ENCODE measurements around the gene HDAC10.
"Not testable (repeated sequence)": the region's sequence is repeated elsewhere in the genome, so short reads cannot be mapped to it uniquely, and the experiment has no call there.

Gene HDAC10

DNA sequence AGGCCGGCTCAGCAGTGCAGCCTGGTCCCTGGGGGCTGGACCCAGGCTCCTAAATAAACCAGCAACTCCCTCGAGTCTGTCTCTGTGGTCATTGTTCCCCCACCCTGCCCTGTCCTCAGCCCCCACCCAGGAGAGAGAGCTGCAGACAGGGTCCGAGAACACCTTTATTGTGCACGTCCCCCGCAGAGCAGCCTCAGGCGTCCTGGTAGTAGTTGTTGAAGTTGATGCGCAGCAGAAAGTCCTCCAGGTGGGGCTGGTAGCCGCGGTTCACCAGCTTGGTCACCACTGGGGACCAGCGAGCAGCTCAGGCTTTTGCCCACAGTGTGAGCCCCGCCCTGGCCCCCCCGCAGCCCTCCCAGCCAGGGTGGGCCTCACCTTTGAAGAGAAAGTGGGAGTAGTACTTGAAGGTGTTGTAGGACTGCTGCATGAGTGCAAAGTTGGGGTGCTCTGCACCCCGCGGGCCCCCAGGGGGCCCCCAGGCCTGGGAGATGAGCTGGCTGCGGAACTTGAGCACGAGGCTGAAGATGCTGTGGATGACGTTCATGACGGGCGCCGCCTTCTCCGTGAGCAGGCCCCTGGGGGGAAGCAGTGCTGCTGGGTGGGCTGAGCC, 33.4 kb downstream of the HDAC10 start:
- no peak for DNase-seq (ENCODE audit: low read depth)

DNA sequence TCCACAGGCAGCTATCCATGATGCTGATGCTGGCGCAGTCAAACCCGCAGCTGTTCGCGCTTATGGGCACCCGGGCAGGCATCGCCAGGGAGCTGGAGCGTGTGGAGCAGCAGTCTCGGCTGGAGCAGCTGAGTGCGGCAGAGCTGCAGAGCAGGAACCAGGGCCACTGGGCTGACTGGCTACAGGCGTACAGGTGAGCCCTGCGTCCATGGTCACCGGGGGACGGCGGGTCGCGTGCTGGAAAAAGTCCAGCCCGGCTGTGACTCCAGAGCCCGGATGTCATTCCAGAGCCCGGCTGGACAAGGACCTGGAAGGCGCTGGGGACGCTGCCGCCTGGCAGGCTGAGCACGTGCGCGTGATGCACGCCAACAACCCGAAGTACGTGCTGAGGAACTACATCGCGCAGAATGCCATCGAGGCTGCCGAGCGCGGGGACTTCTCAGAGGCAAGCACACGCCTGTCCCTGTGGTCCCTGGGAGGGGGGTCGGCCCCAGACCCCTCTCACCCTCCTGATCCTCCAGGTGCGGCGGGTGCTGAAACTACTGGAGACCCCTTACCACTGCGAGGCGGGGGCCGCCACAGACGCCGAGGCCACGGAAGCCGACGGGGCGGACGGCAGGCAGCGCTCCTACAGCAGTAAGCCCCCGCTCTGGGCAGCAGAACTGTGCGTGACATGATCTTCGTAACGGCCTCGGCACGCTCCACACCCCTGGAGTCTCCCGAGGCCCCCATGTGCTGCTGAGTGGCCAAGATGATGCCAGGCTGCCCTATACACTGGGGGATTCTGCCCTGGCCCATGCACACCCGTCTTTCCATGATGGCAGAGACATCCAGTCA, 34.2 kb downstream of the HDAC10 start:
- no peak for DNase-seq (ENCODE audit: low read depth)

DNA sequence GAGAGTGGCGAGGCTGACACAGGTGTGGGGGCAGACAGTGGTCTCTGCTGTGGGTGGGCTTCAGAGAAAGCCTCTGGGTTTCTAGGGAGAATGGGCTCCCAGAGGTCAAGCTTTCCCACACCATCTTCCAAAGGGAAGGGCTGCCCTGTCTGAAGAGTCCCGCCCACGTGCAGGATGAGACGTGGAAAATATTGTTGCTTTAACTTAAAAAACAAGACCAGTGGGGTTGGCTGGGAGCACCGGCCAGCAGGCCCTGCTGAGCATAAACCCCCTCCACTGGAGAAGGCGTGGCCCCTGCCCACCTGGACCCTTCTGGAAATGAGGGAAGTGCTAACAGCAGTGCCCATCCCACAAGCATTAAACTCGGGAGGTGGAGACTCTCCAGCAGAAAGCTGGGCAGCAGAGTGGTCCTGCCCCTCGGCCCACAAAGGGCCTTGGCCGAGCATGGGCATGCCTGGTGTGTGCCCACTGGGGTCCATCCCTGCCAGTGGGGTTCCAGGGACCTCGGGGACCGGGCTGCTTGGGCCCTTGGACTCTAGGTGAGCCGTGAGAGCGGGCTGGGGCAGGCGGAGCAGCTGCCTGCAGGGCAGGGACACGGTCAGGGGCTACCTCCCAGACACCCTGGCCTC, 34.9 kb downstream of the HDAC10 start:
- no peak for DNase-seq (ENCODE audit: low read depth)

GRCh38 chr22:50215297-50216054, 35.6 kb downstream of the HDAC10 start:
- DNase-seq (ENCODE audit: low read depth): no peak

DNA sequence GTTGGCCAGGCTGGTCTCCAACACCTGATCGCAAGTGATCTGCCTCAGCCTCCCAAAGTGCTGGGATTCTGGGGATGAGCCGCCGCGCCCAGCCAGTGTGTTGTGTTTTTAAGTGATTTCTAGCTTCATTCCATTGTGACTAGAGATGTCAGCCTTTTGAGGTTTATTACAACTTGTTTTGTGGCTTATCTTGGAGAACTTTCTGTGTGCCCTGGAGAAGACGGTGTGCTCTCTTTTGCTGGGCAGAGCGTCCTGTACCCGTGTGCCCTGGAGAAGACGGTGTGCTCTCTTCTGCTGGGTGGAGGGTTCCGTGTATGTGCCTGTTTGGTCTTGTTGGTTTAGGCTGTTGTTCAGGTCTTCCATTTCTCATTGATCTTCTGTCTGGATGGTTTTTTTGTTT, 37.8 kb downstream of the HDAC10 start:
- DNase-seq (ENCODE audit: low read depth): no peak

GRCh38 chr22:50211147-50211546, 39.9 kb downstream of the HDAC10 start:
- no peak for DNase-seq (ENCODE audit: low read depth)

DNA sequence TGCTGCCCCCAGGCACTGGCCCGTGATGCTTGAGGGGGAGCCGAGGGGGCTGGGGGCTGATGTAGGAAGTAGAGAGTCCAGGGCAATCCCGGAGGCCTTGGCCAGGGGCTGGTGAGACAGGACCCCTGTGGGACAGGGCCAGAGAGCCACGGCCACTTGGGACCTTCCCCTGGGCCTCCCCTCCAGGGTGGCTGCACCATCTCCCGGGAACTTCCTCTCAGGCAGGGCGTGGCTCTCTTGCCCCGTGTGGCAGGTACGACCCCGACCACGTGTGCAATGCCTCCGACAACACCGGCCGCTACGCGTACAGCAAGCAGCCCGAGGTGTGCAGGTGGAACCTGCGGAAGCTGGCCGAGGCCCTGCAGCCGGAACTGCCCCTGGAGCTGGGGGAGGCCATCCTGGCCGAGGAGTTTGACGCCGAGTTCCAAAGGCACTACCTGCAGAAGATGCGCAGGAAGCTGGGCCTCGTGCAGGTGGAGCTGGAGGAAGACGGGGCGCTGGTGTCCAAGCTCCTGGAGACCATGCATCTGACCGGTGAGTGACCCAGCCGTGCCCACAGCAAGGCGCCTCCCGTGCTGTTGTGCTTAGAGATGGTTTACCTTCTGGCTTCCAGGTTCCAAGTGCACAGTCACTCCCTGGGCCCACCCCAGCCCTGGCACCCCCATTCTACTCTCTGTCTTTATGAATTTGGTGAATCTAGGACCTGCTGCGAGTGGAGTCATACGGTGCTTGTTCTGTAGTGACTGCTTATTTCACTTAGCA, 40.5 kb downstream of the HDAC10 start:
- no peak for DNase-seq (ENCODE audit: low read depth)

DNA sequence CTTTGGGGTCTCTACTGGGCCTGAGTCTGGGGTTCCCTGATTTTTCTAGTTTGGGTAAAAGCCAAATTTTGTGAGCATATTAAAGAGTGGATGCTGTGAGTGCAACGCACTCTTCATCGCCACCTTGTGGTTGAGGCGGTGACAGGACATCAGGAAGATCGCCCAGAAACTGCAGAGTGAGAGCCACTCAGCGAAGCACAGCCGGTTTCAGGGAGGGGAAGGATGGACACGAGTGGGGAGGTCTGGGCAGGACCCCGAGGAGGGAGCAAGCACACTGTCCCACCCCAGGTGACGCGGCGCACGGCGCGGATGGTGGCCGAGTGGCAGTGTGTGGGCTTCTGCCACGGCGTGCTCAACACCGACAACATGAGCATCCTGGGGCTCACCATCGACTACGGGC, 41.2 kb downstream of the HDAC10 start:
- peak; percentile 49 for DNase-seq (ENCODE audit: low read depth)

DNA sequence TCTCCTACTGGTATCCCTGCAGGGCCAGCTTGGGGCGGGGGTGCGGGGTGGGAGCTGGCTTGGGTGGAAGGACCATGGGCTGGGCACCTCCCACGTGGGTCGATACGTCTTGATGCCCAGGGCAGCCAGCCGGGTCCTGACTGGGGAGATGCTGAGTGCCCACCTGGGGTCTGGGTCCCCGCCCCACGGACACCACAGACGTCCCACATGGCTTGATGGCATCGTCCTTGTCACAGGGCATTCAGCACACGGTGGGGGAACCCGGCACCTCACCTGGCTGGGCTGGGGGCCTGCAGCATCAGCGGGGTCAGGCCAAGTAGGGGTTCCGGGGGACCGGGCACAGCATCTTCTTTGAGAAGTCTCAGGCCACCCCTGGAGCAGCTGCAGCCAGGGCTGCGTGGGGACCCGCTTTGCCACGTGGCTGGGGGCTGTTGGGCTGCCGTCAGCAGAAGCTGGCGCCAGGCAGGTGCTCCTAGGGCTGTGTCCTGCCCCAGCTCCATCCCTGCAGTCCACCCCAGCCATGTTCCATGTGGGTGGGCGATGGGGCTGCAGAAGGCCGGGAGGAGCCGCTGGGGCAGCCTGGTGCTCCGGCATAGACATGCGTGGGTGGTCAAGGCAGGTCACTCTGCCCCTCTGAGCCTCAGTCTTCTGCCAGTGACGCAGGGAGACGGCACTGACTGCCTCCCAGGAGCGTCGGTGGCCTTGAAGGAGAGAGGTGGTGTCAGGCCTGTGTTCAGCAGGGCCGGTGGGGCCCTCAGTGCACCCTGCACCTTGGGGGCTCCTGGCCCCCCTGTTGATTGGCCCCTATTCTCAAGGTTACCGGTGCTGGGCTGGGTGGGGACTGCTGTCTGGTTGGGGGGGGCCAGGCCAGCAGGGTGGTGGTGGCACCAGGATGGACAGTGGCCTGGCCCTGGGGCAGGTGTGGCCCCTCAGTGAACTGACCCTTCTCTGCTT, 41.8 kb downstream of the HDAC10 start:
- no peak for DNase-seq (ENCODE audit: low read depth)

DNA sequence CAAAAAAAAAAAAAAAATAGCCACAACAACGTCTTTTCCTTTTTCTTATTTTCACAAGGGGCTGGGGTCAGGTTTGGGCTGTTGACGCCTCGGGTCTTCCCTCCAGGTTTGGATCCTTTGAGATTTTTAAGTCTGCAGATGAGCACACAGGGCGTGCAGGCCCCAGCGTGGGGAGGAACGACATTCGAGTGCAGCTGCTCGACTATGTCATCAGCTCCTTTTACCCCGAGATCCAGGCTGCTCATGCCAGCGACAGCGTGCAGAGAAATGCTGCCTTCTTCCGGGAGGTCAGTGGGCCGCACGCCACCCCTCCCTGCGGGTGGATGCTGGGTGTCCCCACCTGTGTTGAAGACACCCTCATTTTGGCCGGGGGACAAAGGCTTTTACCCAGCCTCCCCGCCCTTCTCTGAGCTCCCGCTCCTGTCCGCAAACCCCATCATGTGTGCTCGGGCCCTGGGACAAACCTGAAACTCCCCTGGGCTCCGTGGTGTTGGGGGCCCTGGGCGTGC, 42.6 kb downstream of the HDAC10 start:
- DNase-seq (ENCODE audit: low read depth): no peak

- DNase-seq (ENCODE audit: low read depth): no peak
Measured at GRCh38 chr22:50207383-50208140, 43.5 kb downstream of the HDAC10 start.

DNA sequence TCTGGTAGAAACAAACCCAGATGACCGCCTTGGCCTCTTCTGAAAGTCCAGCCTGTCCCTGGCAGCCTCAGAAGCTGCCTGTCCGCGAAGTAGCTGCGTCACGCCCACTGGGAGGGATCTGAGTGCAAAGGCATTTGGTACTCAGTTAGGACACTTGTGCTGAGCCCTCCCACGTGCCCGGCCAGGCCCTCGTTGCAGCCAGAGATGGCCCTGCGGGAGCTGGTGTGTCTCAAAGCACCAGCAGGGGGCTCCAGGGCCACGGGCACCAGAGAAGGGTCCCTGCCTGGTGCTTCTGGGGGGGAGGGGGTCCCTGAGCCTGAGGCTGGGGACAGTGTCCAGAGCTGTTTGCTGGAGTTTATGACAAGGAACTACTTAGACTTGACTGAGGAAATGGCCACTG, 44.5 kb downstream of the HDAC10 start:
- no peak for DNase-seq (ENCODE audit: low read depth)

- DNase-seq (ENCODE audit: low read depth): no peak
Measured at GRCh38 chr22:50205781-50206569, 45.1 kb downstream of the HDAC10 start.

DNA sequence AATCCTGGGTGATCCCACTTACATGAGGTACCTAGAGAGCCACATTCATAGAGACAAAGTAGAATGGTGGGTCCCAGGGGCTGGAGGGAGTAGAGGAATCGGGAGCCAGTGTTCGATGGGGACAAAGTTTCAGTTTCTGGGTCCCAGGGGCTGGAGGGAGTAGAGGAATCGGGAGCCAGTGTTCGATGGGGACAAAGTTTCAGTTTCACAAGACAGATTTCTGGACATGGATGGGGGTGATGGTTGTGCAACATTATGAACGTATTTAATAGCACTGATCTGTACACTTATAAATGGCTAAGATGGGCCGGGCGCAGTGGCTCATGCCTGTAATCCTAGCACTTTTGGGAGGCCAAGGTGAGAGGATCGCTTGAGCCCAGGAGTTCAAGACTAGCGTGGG, 46.1 kb downstream of the HDAC10 start:
- not testable (repeated sequence) for DNase-seq (ENCODE audit: low read depth)

- DNase-seq (ENCODE audit: low read depth): no peak
Measured at GRCh38 chr22:50204571-50204970, 46.5 kb downstream of the HDAC10 start.

DNA sequence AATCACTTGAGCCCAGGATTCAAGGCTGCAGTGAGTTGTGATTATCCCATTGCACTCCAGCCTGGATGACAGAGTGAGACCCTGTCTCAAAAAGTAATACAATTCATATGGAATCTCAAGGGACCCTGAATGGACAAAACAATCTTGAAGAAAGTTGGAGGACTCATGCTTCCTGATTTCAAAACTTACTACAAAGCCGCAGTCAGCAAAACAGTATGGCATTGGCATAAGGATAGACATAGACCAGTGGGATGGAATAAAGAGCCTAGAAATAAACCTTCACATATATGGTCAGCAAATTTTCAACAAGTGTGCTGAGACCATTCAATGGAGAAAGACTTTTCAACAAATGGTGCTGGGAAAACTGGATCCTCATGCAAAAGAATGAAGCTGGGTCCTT, 47.8 kb downstream of the HDAC10 start:
- DNase-seq (ENCODE audit: low read depth): no peak

- DNase-seq (ENCODE audit: low read depth): no peak
Measured at GRCh38 chr22:50202130-50202666, 48.9 kb downstream of the HDAC10 start.
